A549 (cell line): ENCODE data around the gene TASP1.
"Not testable (repeated sequence)": the region's sequence is repeated elsewhere in the genome, so short reads cannot be mapped to it uniquely, and the experiment has no call there.

Experiments
- KDM5A ChIP-seq: fragments of 200-600 bp; sonication (generic); IDR thresholded peaks from 2 replicates; pipeline ENCODE4 v1.6.1; 2016; ENCODE audit warnings: antibody characterized with exemption, mild to moderate bottlenecking
- MAFK ChIP-seq: fragments of 450-650 bp; IDR thresholded peaks from 2 replicates; pipeline ENCODE4 v1.6.1; 2014; ENCODE audit not compliant: partially characterized antibody
- RAD21 ChIP-seq, 2 experiments: fragments of >200 bp in 1 of 2; sonication (Bioruptor Twin) in 1 of 2; formaldehyde crosslinking in 1 of 2; IDR thresholded peaks in 1 of 2; conservative IDR thresholded peaks in 1 of 2; 2 replicates in 1 of 2; 3 replicates in 1 of 2; pipeline ENCODE4 v1.6.1; 2012 to 2018; ENCODE audit warnings: inconsistent platforms in 1 of 2
- RFX5 ChIP-seq: fragments of 450-650 bp; IDR thresholded peaks from 2 replicates; pipeline ENCODE4 v1.7.1; 2014; ENCODE audit warnings: antibody characterized with exemption, mild to moderate bottlenecking, moderate library complexity
- TF ChIP-seq, protein P1 (sequence below): fragments of 200-600 bp; sonication (generic); IDR thresholded peaks from 2 replicates; pipeline ENCODE4 v1.6.1; 2016; ENCODE audit warnings: antibody characterized with exemption, mild to moderate bottlenecking, moderate library complexity
- TF ChIP-seq, protein P2 (sequence below): fragments of >200 bp; sonication (Bioruptor Twin); formaldehyde crosslinking; IDR thresholded peaks from 3 replicates; pipeline ENCODE4 v1.5.1; 2016
- TF ChIP-seq, protein P3 (sequence below): fragments of 450-650 bp; IDR thresholded peaks from 2 replicates; pipeline ENCODE4 v1.6.1; 2014; ENCODE audit warnings: antibody characterized with exemption
- TF ChIP-seq, protein P4 (sequence below): IDR thresholded peaks from 2 replicates; pipeline ENCODE4 v1.6.1; 2012

DNA sequence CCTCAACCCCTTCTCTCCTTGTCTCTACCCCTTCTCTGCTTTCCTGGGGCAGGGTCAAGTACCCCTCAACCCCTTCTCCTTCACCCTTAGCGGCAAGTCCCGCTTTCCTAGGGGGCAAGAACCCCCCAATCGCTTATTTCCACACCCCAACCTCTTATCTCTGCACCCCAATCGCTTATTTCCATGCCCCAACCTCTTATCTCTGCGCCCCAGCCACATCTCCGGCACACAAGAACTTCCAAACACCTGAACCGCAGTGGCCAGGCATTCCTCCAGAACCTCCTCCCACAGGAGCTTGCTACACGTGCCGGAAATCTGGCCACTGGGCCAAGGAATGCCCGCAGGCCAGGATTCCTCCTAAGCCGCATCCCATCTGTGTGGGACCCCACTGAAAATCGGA, 279.8 kb downstream of the TASP1 start:
- TF ChIP-seq, protein P1, sequence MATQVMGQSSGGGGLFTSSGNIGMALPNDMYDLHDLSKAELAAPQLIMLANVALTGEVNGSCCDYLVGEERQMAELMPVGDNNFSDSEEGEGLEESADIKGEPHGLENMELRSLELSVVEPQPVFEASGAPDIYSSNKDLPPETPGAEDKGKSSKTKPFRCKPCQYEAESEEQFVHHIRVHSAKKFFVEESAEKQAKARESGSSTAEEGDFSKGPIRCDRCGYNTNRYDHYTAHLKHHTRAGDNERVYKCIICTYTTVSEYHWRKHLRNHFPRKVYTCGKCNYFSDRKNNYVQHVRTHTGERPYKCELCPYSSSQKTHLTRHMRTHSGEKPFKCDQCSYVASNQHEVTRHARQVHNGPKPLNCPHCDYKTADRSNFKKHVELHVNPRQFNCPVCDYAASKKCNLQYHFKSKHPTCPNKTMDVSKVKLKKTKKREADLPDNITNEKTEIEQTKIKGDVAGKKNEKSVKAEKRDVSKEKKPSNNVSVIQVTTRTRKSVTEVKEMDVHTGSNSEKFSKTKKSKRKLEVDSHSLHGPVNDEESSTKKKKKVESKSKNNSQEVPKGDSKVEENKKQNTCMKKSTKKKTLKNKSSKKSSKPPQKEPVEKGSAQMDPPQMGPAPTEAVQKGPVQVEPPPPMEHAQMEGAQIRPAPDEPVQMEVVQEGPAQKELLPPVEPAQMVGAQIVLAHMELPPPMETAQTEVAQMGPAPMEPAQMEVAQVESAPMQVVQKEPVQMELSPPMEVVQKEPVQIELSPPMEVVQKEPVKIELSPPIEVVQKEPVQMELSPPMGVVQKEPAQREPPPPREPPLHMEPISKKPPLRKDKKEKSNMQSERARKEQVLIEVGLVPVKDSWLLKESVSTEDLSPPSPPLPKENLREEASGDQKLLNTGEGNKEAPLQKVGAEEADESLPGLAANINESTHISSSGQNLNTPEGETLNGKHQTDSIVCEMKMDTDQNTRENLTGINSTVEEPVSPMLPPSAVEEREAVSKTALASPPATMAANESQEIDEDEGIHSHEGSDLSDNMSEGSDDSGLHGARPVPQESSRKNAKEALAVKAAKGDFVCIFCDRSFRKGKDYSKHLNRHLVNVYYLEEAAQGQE = not testable (repeated sequence)
- TF ChIP-seq, protein P2, sequence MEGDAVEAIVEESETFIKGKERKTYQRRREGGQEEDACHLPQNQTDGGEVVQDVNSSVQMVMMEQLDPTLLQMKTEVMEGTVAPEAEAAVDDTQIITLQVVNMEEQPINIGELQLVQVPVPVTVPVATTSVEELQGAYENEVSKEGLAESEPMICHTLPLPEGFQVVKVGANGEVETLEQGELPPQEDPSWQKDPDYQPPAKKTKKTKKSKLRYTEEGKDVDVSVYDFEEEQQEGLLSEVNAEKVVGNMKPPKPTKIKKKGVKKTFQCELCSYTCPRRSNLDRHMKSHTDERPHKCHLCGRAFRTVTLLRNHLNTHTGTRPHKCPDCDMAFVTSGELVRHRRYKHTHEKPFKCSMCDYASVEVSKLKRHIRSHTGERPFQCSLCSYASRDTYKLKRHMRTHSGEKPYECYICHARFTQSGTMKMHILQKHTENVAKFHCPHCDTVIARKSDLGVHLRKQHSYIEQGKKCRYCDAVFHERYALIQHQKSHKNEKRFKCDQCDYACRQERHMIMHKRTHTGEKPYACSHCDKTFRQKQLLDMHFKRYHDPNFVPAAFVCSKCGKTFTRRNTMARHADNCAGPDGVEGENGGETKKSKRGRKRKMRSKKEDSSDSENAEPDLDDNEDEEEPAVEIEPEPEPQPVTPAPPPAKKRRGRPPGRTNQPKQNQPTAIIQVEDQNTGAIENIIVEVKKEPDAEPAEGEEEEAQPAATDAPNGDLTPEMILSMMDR = not testable (repeated sequence)
- TF ChIP-seq, protein P3, sequence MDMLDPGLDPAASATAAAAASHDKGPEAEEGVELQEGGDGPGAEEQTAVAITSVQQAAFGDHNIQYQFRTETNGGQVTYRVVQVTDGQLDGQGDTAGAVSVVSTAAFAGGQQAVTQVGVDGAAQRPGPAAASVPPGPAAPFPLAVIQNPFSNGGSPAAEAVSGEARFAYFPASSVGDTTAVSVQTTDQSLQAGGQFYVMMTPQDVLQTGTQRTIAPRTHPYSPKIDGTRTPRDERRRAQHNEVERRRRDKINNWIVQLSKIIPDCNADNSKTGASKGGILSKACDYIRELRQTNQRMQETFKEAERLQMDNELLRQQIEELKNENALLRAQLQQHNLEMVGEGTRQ = not testable (repeated sequence)
- TF ChIP-seq KDM5A; MAFK; RFX5; RAD21 (conservative IDR thresholded peaks at IDR 0.05 in 1 of 2, IDR thresholded peaks at IDR 0.05 in 1 of 2): not testable (repeated sequence)
- TF ChIP-seq, protein P4, sequence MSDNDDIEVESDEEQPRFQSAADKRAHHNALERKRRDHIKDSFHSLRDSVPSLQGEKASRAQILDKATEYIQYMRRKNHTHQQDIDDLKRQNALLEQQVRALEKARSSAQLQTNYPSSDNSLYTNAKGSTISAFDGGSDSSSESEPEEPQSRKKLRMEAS = not testable (repeated sequence)
